Hepatocyte (in vitro differentiated cells): ENCODE measurements around the gene ISM1. TPM values are rescaled to one million over a fixed set of nuclear protein-coding genes. Genes with fewer than 3 reads are reported as not detected.

Source experiments
- DNase-seq: peaks from one replicate; pipeline ENCODE4 v3.0.0-alpha.2; 2016; ENCODE audit warnings: low spot score
- H2AFZ ChIP-seq: fragments of 200-600 bp; sonication (generic); 2 replicates; pipeline ENCODE4 v1.6.0; 2016; ENCODE audit warnings: antibody characterized with exemption, mild to moderate bottlenecking
- H3K27ac ChIP-seq: fragments of 200-600 bp; sonication (generic); 2 replicates; pipeline ENCODE4 v1.5.1; 2016; ENCODE audit warnings: mild to moderate bottlenecking
- H3K27me3 ChIP-seq: fragments of 200-600 bp; sonication (generic); 2 replicates; pipeline ENCODE4 v1.6.1; 2016
- H3K36me3 ChIP-seq: fragments of 200-600 bp; sonication (generic); replicated peaks from 2 replicates; pipeline ENCODE4 v1.5.1; 2016; ENCODE audit warnings: low read depth; ENCODE audit not compliant: insufficient read depth
- H3K4me1 ChIP-seq: fragments of 200-600 bp; sonication (generic); 2 replicates; pipeline ENCODE4 v1.5.1; 2016; ENCODE audit warnings: mild to moderate bottlenecking, moderate library complexity; ENCODE audit not compliant: insufficient read depth
- H3K4me2 ChIP-seq: fragments of 200-600 bp; sonication (generic); 2 replicates; pipeline ENCODE4 v1.6.0; 2016
- H3K4me3 ChIP-seq: fragments of 200-600 bp; sonication (generic); 2 replicates; pipeline ENCODE4 v1.5.1; 2016; ENCODE audit warnings: mild to moderate bottlenecking
- H3K79me2 ChIP-seq: fragments of 200-600 bp; sonication (generic); 2 replicates; pipeline ENCODE4 v1.6.0; 2017; ENCODE audit warnings: mild to moderate bottlenecking
- H3K9me2 ChIP-seq: fragments of 200-600 bp; sonication (generic); replicated peaks from 2 replicates; pipeline ENCODE4 v1.6.0; 2017; ENCODE audit warnings: mild to moderate bottlenecking; ENCODE audit not compliant: insufficient read depth
- H3K9me3 ChIP-seq: fragments of 200-600 bp; sonication (generic); 2 replicates; pipeline ENCODE4 v1.5.1; 2016; ENCODE audit warnings: low read depth, mild to moderate bottlenecking
- H4K20me1 ChIP-seq: fragments of 200-600 bp; sonication (generic); 2 replicates; pipeline ENCODE4 v1.6.0; 2016; ENCODE audit warnings: mild to moderate bottlenecking; ENCODE audit not compliant: insufficient read depth, poor library complexity, severe bottlenecking
- EZH2 ChIP-seq: fragments of 200-600 bp; sonication (generic); IDR thresholded peaks from 2 replicates; pipeline ENCODE4 v1.6.1; 2016; ENCODE audit warnings: antibody characterized with exemption, mild to moderate bottlenecking, borderline replicate concordance
- EZH2phosphoT487 ChIP-seq: fragments of 200-600 bp; sonication (generic); IDR thresholded peaks from one replicate; pipeline ENCODE4 v1.6.1; 2018; ENCODE audit warnings: antibody characterized with exemption, mild to moderate bottlenecking, low read depth, moderate library complexity; ENCODE audit not compliant: unreplicated experiment, severe bottlenecking
- WGBS: methylation state at CpG from one replicate; pipeline ENCODE4 v1.1.6; 2016; ENCODE audit warnings: low lambda C conversion rate; ENCODE audit errors: missing lambda C conversion rate; 5-methylcytosine and 5-hydroxymethylcytosine counted together
- polyA plus RNA-seq: library from polyadenylated mRNA; unstranded; fragments of >200 nt; fragmentation: Nextera tagmentation; extraction: Ambion mirVana; gene quantifications from 2 replicates; pipeline ENCODE4 v1.2.1, GENCODE V29; 2016
- total RNA-seq: library from RNA; depleted of rRNA; stranded (reverse); fragments of >200 nt; gene quantifications from 2 replicates; pipeline ENCODE4 v1.2.3, GENCODE V29; 2014
- TF ChIP-seq, protein P1 (sequence below): fragments of 200-600 bp; sonication (generic); IDR thresholded peaks from 2 replicates; pipeline ENCODE4 v1.5.1; 2016; ENCODE audit warnings: antibody characterized with exemption, mild to moderate bottlenecking; ENCODE audit not compliant: poor library complexity

Gene ISM1
- total and polyA plus RNA-seq, 2 experiments from 2014 or later, result 0.76 to 1.7 TPM

- peaks cover 79% of the 10 kb centered on the region for H3K27me3 ChIP-seq
Observed at GRCh38 chr20:13219327-13220193, 1.5 kb upstream of the ISM1 start.

GRCh38 chr20:13220194-13220903 lies 725 bp upstream of the ISM1 start:
- Histone ChIP-seq H3K4me3 (peak overlapping the region; percentile 65), H3K9me2 (no peaks in the 10 kb centered on the region), H3K79me2 (no peaks in the 10 kb centered on the region), H3K27me3 (peaks cover 75% of the 10 kb centered on the region), H2AFZ (peak overlapping the region; percentile 72), H3K36me3 (no peaks in the 10 kb centered on the region), H3K4me2 (peak overlapping the region; percentile 100), H4K20me1 (no peaks in the 10 kb centered on the region), H3K27ac (no peak overlapping the region), H3K9me3 (no peaks in the 10 kb centered on the region), H3K4me1 (peaks cover 16% of the 10 kb centered on the region)
- peak; percentile 53 for DNase-seq
- TF ChIP-seq EZH2phosphoT487 (no peak), EZH2 (no peak)
- TF ChIP-seq, protein P1, sequence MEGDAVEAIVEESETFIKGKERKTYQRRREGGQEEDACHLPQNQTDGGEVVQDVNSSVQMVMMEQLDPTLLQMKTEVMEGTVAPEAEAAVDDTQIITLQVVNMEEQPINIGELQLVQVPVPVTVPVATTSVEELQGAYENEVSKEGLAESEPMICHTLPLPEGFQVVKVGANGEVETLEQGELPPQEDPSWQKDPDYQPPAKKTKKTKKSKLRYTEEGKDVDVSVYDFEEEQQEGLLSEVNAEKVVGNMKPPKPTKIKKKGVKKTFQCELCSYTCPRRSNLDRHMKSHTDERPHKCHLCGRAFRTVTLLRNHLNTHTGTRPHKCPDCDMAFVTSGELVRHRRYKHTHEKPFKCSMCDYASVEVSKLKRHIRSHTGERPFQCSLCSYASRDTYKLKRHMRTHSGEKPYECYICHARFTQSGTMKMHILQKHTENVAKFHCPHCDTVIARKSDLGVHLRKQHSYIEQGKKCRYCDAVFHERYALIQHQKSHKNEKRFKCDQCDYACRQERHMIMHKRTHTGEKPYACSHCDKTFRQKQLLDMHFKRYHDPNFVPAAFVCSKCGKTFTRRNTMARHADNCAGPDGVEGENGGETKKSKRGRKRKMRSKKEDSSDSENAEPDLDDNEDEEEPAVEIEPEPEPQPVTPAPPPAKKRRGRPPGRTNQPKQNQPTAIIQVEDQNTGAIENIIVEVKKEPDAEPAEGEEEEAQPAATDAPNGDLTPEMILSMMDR, result no peak
- WGBS, result 2% methylated on average over 51 of the region's 63 CpGs

More at GRCh38 chr20:13219327-13220193, 1.5 kb upstream of the ISM1 start:
- Histone ChIP-seq H3K4me2 (peak overlapping the region; percentile 100), H3K4me1 (peaks cover 16% of the 10 kb centered on the region), H3K9me2 (no peaks in the 10 kb centered on the region), H4K20me1 (no peaks in the 10 kb centered on the region), H3K4me3 (peak overlapping the region; percentile 65), H3K36me3 (no peaks in the 10 kb centered on the region), H2AFZ (peak overlapping the region; percentile 72), H3K79me2 (no peaks in the 10 kb centered on the region), H3K9me3 (no peaks in the 10 kb centered on the region), H3K27ac (no peak overlapping the region)
- TF ChIP-seq, protein P1, result no peak
- TF ChIP-seq EZH2phosphoT487 (peak; percentile 40), EZH2 (peak; percentile 69)
- DNase-seq, result no peak
- 4% methylated on average over 35 of the region's 38 CpGs for WGBS

DNA sequence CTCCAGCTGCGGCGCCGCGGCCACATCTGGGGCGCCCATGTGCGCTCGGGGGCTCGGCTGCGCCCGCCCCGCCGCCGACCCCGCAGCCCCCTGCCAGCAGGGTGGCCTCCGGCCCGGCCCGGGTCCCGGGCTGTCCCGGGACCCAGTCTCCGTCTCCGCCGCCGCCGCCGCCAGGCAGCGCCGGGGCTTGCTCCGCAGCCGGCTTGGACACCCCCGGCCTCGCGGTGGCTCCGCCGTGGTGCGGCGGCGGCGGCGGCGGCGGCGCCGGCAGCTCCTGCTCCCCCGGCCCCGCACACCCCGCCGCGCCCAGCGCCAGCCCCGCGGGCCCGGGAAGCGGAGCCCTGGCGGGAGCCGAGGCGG lies 219 bp downstream of the ISM1 start:
- Histone ChIP-seq H3K4me1 (peaks cover 16% of the 10 kb centered on the region), H3K79me2 (no peaks in the 10 kb centered on the region), H2AFZ (peak overlapping the region; percentile 72), H3K36me3 (no peaks in the 10 kb centered on the region), H3K4me2 (peak overlapping the region; percentile 100), H3K4me3 (peak overlapping the region; percentile 65), H3K9me2 (no peaks in the 10 kb centered on the region), H3K27me3 (peaks cover 67% of the 10 kb centered on the region), H3K27ac (no peak overlapping the region), H4K20me1 (no peaks in the 10 kb centered on the region), H3K9me3 (no peaks in the 10 kb centered on the region)
- no CpG with 5 or more reads among the region's 56 CpGs for WGBS
- DNase-seq, result no peak
- TF ChIP-seq, protein P1, result no peak
- TF ChIP-seq EZH2 (no peak), EZH2phosphoT487 (no peak)
